Nephron (organoid): ENCODE data around the gene ORAI1.

Source experiments
- H3K27ac Mint-ChIP-seq, 3 experiments: 2 replicates each; pipeline ENCODE4 v1.8.0; 2020; ENCODE audit warnings: mixed read lengths in 3 of 3, mild to moderate bottlenecking in 2 of 3, moderate library complexity in 1 of 3
- H3K27me3 Mint-ChIP-seq: 2 replicates; pipeline ENCODE4 v1.8.0; 2021; ENCODE audit warnings: low read depth, mild to moderate bottlenecking, moderate library complexity, mixed read lengths
- H3K36me3 Mint-ChIP-seq: 2 replicates; pipeline ENCODE4 v1.8.0; 2020; ENCODE audit warnings: low read depth, mixed read lengths
- H3K4me1 Mint-ChIP-seq: 2 replicates; pipeline ENCODE4 v1.8.0; 2020; ENCODE audit warnings: mixed read lengths
- H3K4me3 Mint-ChIP-seq, 3 experiments: 2 replicates each; pipeline ENCODE4 v1.8.0; 2020; ENCODE audit warnings: mild to moderate bottlenecking in 3 of 3, mixed read lengths in 3 of 3, moderate library complexity in 2 of 3
- H3K9me3 Mint-ChIP-seq: 2 replicates; pipeline ENCODE4 v1.8.0; 2020; ENCODE audit warnings: mixed read lengths
- TF ChIP-seq, protein P1 (sequence below), 3 experiments: fragments of 200-600 bp; sonication (generic); IDR thresholded peaks; one replicate each; pipeline ENCODE4 v1.5.0; 2021; ENCODE audit warnings: antibody characterized with exemption in 3 of 3; ENCODE audit not compliant: unreplicated experiment in 3 of 3

ORAI1 gene

GRCh38 chr12:121638298-121639202, 12.2 kb downstream of the ORAI1 start:
- Mint-ChIP-seq H3K4me3 (no peak overlapping the region), H3K4me1 (peaks cover 8% of the 10 kb centered on the region), H3K27ac (no peak overlapping the region), H3K36me3 (no peaks in the 10 kb centered on the region), H3K9me3 (no peaks in the 10 kb centered on the region), H3K27me3 (no peaks in the 10 kb centered on the region)
- TF ChIP-seq, protein P1, sequence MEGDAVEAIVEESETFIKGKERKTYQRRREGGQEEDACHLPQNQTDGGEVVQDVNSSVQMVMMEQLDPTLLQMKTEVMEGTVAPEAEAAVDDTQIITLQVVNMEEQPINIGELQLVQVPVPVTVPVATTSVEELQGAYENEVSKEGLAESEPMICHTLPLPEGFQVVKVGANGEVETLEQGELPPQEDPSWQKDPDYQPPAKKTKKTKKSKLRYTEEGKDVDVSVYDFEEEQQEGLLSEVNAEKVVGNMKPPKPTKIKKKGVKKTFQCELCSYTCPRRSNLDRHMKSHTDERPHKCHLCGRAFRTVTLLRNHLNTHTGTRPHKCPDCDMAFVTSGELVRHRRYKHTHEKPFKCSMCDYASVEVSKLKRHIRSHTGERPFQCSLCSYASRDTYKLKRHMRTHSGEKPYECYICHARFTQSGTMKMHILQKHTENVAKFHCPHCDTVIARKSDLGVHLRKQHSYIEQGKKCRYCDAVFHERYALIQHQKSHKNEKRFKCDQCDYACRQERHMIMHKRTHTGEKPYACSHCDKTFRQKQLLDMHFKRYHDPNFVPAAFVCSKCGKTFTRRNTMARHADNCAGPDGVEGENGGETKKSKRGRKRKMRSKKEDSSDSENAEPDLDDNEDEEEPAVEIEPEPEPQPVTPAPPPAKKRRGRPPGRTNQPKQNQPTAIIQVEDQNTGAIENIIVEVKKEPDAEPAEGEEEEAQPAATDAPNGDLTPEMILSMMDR (IDR thresholded peaks at IDR 0.05; ENCODE audit: unreplicated experiment in 3 of 3), result no peak

GRCh38 chr12:121641343-121641630, 15.0 kb downstream of the ORAI1 start:
- TF ChIP-seq, protein P1 (IDR thresholded peaks at IDR 0.05; ENCODE audit: unreplicated experiment in 3 of 3), result no peak
- no peaks in the 10 kb centered on the region for H3K4me1 Mint-ChIP-seq
- no peak overlapping the region for H3K4me3 Mint-ChIP-seq
- no peak overlapping the region for H3K27ac Mint-ChIP-seq
- no peaks in the 10 kb centered on the region for H3K9me3 Mint-ChIP-seq
- no peaks in the 10 kb centered on the region for H3K27me3 Mint-ChIP-seq
- H3K36me3 Mint-ChIP-seq, result no peaks in the 10 kb centered on the region

GRCh38 chr12:121648458-121649028, 22.2 kb downstream of the ORAI1 start:
- H3K27me3 Mint-ChIP-seq, result no peaks in the 10 kb centered on the region
- TF ChIP-seq, protein P1 (IDR thresholded peaks at IDR 0.05; ENCODE audit: unreplicated experiment in 3 of 3), result no peak
- peaks cover 3% of the 10 kb centered on the region for H3K4me1 Mint-ChIP-seq
- no peak overlapping the region for H3K27ac Mint-ChIP-seq
- peaks cover 5% of the 10 kb centered on the region for H3K36me3 Mint-ChIP-seq
- H3K9me3 Mint-ChIP-seq, result no peaks in the 10 kb centered on the region
- H3K4me3 Mint-ChIP-seq, result no peak overlapping the region

DNA sequence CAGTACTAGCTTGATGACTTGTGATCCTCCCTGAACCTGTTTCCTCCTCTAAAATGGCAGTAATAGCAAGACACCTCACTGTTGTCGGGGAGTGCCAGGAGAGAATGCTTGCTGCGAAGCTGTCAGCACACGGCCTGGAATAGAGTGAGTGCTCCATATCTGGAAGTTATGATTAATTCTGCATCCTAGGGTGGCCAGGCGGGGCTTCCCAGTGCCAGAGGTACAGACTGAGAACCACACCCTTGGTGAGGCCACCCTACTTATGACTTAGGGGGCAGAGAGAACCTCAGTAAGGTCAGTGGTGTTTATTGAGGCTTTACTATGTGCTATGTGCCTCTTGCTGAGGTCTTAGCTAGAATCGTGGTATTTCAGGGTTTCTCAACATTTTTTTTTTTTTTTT, 23.0 kb downstream of the ORAI1 start:
- Mint-ChIP-seq H3K27ac (no peak overlapping the region), H3K36me3 (peaks cover 5% of the 10 kb centered on the region), H3K4me3 (no peak overlapping the region), H3K4me1 (peaks cover 3% of the 10 kb centered on the region), H3K27me3 (no peaks in the 10 kb centered on the region), H3K9me3 (no peaks in the 10 kb centered on the region)
- TF ChIP-seq, protein P1 (IDR thresholded peaks at IDR 0.05; ENCODE audit: unreplicated experiment in 3 of 3), result no peak

GRCh38 chr12:121649819-121650353, 23.6 kb downstream of the ORAI1 start:
- Mint-ChIP-seq H3K27ac (no peak overlapping the region), H3K36me3 (peaks cover 5% of the 10 kb centered on the region), H3K4me3 (no peak overlapping the region), H3K9me3 (no peaks in the 10 kb centered on the region), H3K4me1 (peaks cover 3% of the 10 kb centered on the region), H3K27me3 (no peaks in the 10 kb centered on the region)
- TF ChIP-seq, protein P1 (IDR thresholded peaks at IDR 0.05; ENCODE audit: unreplicated experiment in 3 of 3), result no peak
